ENCODE data around the gene TLCD1. TPM values are rescaled to one million over a fixed set of nuclear protein-coding genes. Genes with fewer than 3 reads are reported as not detected.
A peak's percentile ranks its signal among the peaks of the same experiment; 100 is the strongest.

The TLCD1 gene
- total and polyA plus RNA-seq, 9 donors, result 0.75 to 7.0 (median 1.6) TPM; not detected in 1

- H3K4me1 ChIP-seq (ENCODE audit: insufficient read depth), result no peaks in the 10 kb centered on the region
- WGBS, 3 donors, result 89 to 92% (median 89%) methylated on average over 4 of the region's 4 CpGs
- H3K4me3 ChIP-seq, result no peak overlapping the region
- no peak for DNase-seq
- H3K36me3 ChIP-seq, result no peaks in the 10 kb centered on the region
- intact Hi-C loops (cut with DNase I), result no loop called here
- TF ChIP-seq EP300 (IDR thresholded peaks at IDR 0.05) (no peak), CTCF (IDR thresholded peaks at IDR 0.05) (no peak), POLR2A (IDR thresholded peaks at IDR 0.05) (no peak)
- no peak overlapping the region for H3K27ac ChIP-seq
- H3K9me3 ChIP-seq, result no peaks in the 10 kb centered on the region
- H3K27me3 ChIP-seq, result no peaks in the 10 kb centered on the region
Observed at GRCh38 chr17:28688481-28688880, 37.6 kb downstream of the TLCD1 start.

GRCh38 chr17:28686296-28686695 is 39.7 kb downstream of the TLCD1 start:
- Histone ChIP-seq H3K27me3 (no peaks in the 10 kb centered on the region), H3K4me1 (ENCODE audit: insufficient read depth) (no peaks in the 10 kb centered on the region), H3K36me3 (no peaks in the 10 kb centered on the region), H3K4me3 (no peak overlapping the region), H3K9me3 (no peaks in the 10 kb centered on the region), H3K27ac (no peak overlapping the region)
- TF ChIP-seq POLR2A (IDR thresholded peaks at IDR 0.05) (no peak), EP300 (IDR thresholded peaks at IDR 0.05) (no peak), CTCF (IDR thresholded peaks at IDR 0.05) (no peak)
- no peak for DNase-seq
- intact Hi-C loops (cut with DNase I), result no loop called here
- 80 to 86% (median 82%) methylated on average over 4 of the region's 4 CpGs for WGBS, 3 donors

- intact Hi-C loops (cut with DNase I), result no loop called here
- no peak for TF ChIP-seq POLR2A (IDR thresholded peaks at IDR 0.05)
- no peak for TF ChIP-seq CTCF (IDR thresholded peaks at IDR 0.05)
- TF ChIP-seq EP300 (IDR thresholded peaks at IDR 0.05), result no peak
- H3K9me3 ChIP-seq, result no peaks in the 10 kb centered on the region
- no peaks in the 10 kb centered on the region for H3K4me1 ChIP-seq (ENCODE audit: insufficient read depth)
- DNase-seq, result peak in 1 of 5 donors; percentile 8
- no peak overlapping the region for H3K27ac ChIP-seq
- no peaks in the 10 kb centered on the region for H3K27me3 ChIP-seq
- 62 to 82% (median 65%) methylated on average over 5 of the region's 5 CpGs for WGBS, 3 donors
- no peaks in the 10 kb centered on the region for H3K36me3 ChIP-seq
- H3K4me3 ChIP-seq, result no peak overlapping the region
Observed at GRCh38 chr17:28685366-28685765, 40.7 kb downstream of the TLCD1 start.

- no peaks in the 10 kb centered on the region for H3K4me1 ChIP-seq (ENCODE audit: insufficient read depth)
- H3K27me3 ChIP-seq, result no peaks in the 10 kb centered on the region
- H3K27ac ChIP-seq, result no peak overlapping the region
- 12 to 25% (median 21%) methylated on average over 3 of the region's 3 CpGs for WGBS, 3 donors
- H3K36me3 ChIP-seq, result no peaks in the 10 kb centered on the region
- intact Hi-C loops (cut with DNase I), result no loop called here
- H3K4me3 ChIP-seq, result no peak overlapping the region
- no peak for TF ChIP-seq CTCF (IDR thresholded peaks at IDR 0.05)
- no peak for TF ChIP-seq POLR2A (IDR thresholded peaks at IDR 0.05)
- TF ChIP-seq EP300 (IDR thresholded peaks at IDR 0.05), result no peak
- DNase-seq, result peak; percentile 42 to 66 (median 60)
- no peaks in the 10 kb centered on the region for H3K9me3 ChIP-seq
Observed at GRCh38 chr17:28684963-28685362, 41.1 kb downstream of the TLCD1 start.
